Astrocyte of the spinal cord (primary cell): ENCODE results near the gene NHS.

Experiments used
- DNase-seq: peaks from one replicate; pipeline ENCODE4 v3.0.0; 2011; ENCODE audit warnings: low read depth, low spot score
- H3K4me3 ChIP-seq: 2 replicates; pipeline ENCODE4 v1.5.1; 2011; ENCODE audit warnings: low read depth, mild to moderate bottlenecking, low read length, moderate library complexity
- CTCF ChIP-seq: IDR thresholded peaks from 2 replicates; pipeline ENCODE4 v1.5.1; 2012; ENCODE audit warnings: low read depth, mild to moderate bottlenecking, low read length, inconsistent platforms
- in situ Hi-C: cut with HindIII; loops from 2 replicates; pipeline ENCODE4 v1.10.0; 2017; ENCODE audit warnings: low sequenced_read_pairs

The NHS gene

GRCh38 chrX:17679820-17680219 lies 304.8 kb downstream of the NHS start:
- DNase-seq, result no peak
- H3K4me3 ChIP-seq, result no peak overlapping the region
- no peak for TF ChIP-seq CTCF
- in situ Hi-C loops, result no loop called here

- in situ Hi-C loops, result no loop called here
- TF ChIP-seq CTCF, result no peak
- H3K4me3 ChIP-seq, result no peak overlapping the region
- DNase-seq, result no peak
These were observed 305.9 kb downstream of the NHS start for GRCh38 chrX:17680732-17681413.

GRCh38 chrX:17682259-17682658 lies 307.3 kb downstream of the NHS start:
- in situ Hi-C loops, result no loop called here
- H3K4me3 ChIP-seq, result no peak overlapping the region

GRCh38 chrX:17685026-17685425 lies 310.0 kb downstream of the NHS start:
- no peak for DNase-seq
- in situ Hi-C loops, result no loop called here
- no peak overlapping the region for H3K4me3 ChIP-seq
- no peak for TF ChIP-seq CTCF

More at GRCh38 chrX:17682259-17682658, 307.3 kb downstream of the NHS start:
- TF ChIP-seq CTCF, result no peak
- DNase-seq, result no peak

- in situ Hi-C loops, result no loop called here
- TF ChIP-seq CTCF, result no peak
- no peak for DNase-seq
- H3K4me3 ChIP-seq, result no peak overlapping the region
These were observed 312.6 kb downstream of the NHS start for GRCh38 chrX:17687648-17688047.

GRCh38 chrX:17689971-17690409 lies 315.0 kb downstream of the NHS start:
- peak; percentile 67 for TF ChIP-seq CTCF
- in situ Hi-C loops, result no loop called here
- peak; percentile 77 for DNase-seq
- H3K4me3 ChIP-seq, result no peak overlapping the region
